HG02588 (cell line): ENCODE results near the gene LMOD3.

ENCODE experiments used
- ATAC-seq: cut with Tn5 transposase; IDR thresholded peaks from one replicate; pipeline ENCODE4 v1.9.1; 2021; ENCODE audit warnings: mild to moderate bottlenecking, moderate library complexity; ENCODE audit not compliant: unreplicated experiment

LMOD3 gene

DNA sequence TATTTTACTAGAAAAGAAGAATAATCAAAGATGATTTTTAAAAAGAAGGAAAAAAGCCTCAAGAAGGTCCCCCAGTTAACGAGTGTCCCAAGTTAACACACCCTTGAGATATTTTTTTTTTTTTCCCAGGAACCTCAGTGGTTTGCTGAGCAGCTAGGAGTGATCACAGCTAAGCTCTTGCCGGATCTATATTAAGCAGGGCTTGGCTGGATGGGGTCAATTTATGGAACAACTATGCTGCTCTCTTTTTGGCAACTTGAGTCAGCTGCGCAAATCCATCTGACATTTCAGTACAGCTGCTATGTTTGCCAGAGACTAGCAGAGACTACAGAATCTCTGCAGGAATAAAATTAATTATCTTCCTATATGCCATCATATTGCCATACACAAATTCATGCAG, at the start of gene LMOD3:
Gene LMOD3 (minus strand): TSS at position 193 of the 400 bp plus-strand sequence. CDS start 209 bp downstream, outside the sequence.
- no peak for ATAC-seq

DNA sequence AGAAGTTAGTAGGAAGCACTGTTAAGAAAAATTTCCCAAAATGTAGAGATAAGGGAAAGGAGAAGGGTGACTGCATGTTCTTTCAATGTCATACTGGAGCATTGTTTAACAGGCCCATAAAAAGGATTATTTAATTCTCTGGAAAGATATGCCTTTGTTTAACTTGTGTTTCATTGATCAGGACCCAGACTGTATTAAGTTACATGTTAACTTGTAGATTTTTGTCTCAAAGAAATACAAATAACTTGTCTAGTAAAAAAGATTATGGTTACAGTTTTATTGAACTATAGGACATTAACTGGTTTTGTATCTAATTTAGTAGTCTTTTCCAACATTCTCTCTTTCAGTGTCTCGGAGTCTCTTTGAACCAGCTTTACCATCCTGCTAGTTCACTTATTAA, 49.7 kb upstream of the LMOD3 start:
- no peak for ATAC-seq

DNA sequence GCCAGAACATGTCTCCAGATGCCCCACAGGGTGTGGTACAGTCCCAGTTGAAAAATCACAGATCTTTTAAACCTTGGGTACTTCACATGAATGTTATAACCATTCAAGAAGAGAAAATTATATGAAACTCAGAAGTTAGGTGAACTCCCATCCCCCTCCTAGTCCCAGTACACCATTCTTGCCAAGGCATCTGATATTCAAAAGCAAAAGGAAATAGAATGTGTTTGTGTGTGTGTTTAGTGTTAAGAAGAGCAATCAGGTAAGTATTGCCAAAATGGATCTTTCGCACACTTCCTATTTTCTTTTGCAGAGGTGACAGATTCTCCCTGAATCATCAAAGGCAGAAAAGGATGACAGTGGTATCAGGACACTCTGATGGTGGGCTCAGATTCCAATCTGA, 44.1 kb upstream of the LMOD3 start:
- no peak for ATAC-seq

DNA sequence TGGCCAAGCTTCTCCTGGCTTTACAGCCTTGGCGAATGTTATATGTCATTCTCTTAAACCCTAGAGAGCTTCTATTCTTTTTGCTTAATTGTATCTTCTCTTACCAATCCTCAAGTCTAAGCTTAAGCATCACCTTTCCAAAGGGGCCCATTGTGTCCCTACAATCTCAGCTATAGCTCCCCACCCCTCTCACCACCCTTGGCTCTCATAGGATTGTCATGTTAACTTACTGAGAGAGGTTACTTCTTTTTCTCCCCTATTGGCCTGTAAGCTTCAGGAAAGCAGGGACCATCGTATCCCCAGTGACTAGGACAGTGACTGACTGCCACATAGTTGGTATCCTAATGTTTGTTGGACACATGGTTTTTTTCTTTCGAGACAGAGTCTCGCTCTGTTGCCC, 43.3 kb upstream of the LMOD3 start:
- no peak for ATAC-seq

DNA sequence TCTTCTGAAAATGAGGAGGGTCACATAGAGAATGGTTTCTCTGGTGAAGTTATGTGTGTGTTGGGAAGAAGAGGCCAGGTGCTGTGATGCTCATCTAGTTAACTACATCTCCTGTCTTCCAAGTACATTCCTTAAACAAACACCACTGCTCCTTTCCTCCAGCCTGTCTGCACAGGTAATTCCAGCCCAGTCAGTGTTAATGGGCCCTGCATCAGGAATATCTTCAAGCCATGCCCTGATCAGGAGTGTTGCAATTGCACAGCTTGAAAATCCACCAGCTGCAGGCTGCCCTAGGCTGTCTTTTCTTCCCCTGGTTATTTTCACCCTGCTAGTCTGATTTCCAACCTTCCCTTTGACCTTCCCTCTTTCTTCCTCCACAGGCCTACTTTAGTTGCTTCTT, 41.9 kb upstream of the LMOD3 start:
- no peak for ATAC-seq

DNA sequence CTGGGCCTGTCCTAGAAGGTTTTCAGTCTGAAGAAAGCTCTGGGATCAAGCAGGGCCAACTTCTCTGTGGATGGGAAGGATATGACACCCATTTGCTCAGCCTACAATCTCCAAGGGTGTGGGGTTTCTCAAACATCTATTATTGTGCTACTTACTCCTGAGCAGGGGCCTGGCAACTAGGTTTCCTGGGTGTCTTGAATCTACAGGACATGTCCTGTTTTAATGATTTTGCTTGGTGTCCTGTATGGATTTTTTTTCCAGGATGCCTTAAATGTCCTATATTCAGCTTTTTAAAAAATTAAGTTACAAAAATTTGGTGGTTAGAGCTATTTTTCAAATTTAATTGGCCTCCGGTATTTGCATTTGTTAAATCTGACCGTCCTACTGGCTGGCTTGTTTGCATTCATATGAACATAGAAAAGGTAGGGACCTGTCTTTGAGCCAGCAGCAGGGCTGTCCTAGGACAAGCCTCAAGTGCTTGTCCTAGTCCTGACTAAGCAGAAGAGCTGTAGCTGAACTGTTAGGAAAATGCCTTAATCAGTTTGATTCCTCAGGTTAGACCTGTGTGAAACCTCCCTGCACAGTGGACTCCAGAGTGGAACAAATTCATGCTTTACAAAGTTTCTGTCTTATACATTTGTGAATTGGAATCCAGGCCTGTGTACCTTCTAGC, 40.0 kb upstream of the LMOD3 start:
- no peak for ATAC-seq

DNA sequence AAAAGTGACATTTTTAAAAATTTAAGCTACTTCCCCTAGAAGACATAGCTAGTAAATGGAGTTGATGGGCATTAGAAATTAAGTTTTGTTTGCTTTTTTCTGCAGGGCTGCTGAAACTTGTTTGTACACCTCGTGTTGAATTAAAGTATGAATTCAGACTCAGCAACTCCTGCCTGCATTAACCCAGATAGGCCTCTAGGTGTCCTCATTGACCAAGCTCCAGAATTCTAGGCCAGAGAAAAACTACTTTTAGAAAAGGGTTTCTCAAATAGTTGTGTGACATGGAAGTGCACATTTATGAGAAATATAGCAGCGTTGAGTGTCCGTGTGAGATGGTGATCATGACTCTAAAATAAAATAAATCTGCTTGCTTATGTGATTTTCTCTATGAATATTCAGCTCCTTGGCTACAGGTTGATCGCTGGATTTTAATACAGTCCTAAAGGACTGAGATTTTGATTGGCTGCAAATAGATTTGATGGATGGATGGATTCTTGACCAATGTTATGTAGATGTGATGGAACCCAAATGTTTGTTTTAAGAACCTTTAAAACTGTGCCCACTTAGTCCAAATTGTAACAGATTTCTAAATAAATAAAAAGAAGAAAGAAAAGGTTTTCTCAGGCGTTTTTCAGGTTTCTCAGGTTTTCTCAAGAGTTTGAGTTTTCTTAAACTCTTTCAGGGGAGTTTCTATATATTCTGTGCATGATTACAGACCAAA, 39.4 kb upstream of the LMOD3 start:
- ATAC-seq: no peak

DNA sequence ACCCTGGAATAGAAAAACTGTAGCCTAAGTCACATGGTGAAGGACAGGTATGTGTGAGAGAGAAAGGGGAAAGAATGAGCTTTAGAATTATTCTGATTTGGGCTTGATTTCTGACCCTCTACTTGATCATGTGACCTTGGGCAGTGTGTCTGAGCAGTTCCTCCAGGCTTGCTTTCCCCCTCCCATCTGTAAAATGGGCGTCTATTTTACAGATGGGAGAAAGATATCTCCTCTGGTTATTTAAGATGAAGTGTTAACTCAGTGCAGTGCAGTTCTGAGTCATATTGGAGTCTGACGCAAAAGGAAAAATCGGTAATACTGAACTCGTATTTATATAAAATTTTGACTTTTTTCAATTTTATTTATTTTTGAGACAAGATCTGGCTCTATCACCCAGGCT, 38.1 kb upstream of the LMOD3 start:
- ATAC-seq: no peak

DNA sequence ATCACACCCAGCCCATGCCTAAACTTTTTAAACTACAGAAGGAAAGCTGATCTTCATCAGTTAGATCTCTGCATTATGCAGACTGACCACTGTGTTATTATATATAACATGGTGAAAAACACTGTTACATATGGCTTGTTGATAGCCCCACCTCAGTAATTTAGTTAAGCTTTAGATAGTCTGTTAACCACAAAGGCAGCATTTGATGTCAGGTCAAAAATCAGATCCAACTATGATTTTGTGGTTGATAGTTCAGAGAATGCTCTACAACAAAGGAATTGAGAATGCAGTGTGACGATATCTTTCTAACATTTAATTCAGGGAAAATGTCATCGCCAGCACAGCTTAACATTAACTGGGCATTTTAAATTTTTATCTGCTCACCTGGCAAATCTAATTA, 37.7 kb upstream of the LMOD3 start:
- no peak for ATAC-seq

DNA sequence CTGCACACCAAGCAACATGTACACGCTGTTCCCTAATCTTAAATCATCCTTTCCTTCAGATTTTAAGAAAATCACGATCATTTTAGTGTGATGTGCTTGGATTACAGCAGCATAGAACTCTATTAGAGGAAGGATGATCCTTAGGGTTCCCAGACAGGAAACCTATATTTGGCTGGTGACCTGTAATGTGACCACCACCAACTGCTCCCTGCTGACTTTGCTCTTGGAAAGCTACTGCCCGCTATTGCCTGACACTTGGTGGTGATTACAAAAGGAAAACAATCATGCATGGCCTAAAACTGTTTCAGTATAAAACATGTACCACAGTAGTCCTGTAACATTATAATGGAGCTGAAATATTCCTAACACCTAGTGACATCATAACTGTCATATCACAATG, 27.2 kb upstream of the LMOD3 start:
- no peak for ATAC-seq

DNA sequence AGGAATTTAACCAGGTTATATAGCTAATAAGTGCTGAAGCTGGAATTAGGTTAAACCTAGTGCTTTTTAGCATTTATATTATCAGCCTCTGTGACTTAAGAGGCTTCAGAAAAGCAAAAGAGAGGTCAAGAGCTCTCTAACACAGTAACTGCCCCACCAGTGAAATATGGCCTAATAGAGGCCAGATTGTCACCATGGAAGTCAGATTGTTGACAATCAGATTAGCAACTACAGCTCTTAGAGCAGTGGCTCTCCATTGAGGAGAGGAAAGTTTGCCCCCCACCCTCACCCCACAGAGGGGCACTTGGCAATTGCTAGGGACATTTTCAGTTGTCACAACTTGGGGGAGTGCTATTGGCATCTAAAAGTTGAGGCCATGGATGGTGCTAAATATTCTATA, 23.3 kb upstream of the LMOD3 start:
- no peak for ATAC-seq

DNA sequence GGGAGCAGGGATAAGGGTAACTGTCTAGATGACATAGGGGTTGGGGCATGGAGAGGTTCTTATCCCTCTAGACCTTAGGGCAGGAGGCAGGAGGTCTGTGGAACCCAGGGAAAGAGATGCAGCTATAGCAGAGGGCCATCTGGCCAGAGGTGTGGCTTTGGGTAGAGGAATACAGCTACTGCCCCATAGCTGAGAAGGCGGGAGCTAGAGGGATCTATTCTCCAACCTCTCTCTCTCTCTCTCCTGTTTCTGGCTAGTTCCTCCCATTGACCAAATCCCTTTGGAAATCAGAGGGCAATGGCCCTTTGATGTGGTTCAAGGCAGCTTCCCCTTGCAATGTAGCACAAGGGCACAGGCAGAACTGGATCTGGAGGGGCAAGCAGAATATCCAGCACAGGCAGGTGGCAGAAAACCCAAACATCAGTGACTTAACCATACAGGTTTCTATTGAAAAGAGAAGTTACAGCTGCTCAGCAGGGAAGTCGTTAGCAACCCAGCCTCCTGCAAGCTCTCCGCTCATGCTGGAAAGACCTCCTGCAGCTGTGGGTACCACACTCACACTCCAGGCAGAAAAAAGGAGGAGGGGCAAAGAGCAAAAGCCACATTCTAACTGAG, 22.3 kb upstream of the LMOD3 start:
- ATAC-seq: no peak

DNA sequence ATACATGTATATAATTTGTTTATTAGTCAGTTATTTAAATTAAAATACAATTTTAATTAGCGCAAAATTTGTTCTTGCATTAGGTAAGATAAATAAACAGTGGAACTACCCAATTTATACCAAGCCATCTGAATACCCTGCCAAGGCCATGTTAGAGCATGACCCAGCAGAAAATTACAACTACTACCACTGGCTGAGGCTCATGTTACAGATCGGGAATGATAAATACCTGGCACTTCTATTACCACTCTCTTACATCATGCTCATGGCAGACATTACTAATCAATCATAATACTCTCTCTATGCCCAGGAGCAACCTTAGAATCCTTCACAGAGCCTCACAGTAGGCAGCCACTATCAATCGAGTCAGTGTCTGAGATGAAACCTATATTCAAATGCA, 21.2 kb upstream of the LMOD3 start:
- ATAC-seq: no peak

DNA sequence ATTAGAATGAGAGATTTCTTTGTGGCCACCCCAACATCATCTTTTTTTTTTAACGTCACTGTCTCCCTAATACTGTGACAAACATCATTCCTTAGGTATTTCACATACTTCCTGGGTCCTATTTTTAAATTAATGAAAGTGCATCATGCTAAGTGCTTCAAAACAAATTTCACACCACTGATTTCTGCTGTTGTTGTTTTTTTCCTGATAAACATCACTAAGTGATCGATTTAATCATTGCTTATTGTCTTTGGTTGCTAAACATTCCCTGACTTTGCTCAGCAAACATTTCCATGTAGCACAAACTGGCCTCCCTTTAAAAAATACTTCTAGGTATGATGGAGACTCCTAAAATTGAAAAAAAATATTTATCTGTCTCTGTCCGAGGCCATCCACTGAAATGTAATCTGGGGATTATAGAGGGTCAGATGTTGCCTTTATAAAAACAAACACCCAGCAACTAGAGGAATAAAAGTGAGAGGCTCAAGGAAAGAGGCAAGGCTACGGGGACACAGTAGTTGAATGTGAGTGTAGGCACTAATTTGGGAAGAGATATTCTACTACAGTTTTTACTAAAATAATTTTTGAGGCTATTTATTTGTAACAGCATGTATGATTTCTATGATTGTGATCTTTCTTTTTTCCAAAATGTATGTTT, 20.5 kb upstream of the LMOD3 start:
- ATAC-seq: no peak

DNA sequence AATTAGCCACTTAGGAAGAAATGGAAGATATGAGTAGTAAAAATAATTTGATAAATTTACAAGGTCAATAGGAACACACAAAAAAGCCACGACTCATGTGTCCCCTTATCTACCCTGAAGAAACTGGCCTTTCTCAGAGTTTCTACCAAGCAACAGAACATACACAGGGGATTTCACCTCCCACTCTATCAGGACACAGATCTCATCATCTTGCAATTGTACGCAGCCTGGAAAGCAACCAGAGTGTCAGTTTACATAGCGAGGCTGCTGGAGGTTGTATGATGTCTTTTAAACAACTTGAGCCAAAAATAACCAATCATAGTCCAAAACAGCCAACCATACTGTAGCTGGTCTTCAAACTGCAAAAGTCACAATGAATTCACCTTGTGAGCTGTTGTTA, 19.7 kb upstream of the LMOD3 start:
- ATAC-seq: no peak

DNA sequence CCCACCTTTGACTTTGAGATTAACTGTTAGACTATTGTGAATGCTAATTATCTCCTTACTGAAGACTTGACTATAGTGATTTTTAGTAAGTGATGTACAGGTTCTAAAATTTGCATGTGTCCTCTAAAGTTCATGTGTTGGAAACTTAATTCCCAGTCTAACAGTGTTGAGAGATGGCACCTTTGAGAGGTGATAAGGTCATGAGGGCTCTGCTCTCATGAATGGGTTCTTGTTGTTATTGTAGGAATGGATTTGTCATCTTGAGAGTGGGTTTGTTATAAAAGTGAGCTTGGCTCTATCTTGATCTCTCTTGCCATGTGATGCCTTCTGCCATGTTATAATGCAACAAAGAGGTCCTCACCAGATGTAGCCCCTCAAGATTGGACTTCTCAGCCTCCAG, 18.9 kb upstream of the LMOD3 start:
- no peak for ATAC-seq

DNA sequence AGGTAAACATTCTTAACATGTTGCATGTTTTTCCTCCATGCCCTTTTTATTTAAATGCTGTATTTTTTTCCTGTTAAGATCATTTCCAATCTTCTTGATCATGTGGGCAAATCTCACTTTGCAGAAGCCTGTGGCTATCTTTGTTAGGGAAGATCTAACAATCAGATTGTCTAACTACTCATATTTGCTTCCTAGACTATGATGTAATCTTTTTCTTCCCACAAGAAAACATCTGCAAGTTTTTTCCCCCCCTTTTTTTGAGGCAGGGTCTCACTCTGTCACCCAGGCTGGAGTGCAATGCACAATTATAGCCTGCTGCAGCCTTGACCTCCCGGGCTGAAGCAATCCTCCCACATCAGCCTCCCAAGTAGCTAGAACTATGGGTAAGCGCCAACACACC, 15.0 kb upstream of the LMOD3 start:
- no peak for ATAC-seq

DNA sequence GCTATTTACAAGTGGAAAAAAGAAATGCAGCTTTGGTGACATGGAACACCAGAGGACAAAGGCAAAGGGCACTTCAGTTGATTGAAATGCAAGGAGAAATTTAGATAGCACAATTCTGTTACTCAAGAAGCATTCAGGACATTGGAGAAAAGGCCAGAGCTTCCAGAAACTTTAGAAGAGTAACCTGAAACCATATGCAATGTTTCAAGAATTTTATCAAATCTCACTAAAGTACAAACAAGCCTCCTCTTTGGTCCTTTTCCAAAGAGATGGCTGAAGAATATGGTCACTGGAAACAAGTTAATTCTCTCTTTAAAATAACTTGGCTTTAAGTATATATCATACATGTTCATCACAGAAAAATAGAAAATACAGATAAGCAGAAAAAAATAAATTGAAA, 14.6 kb upstream of the LMOD3 start:
- no peak for ATAC-seq

DNA sequence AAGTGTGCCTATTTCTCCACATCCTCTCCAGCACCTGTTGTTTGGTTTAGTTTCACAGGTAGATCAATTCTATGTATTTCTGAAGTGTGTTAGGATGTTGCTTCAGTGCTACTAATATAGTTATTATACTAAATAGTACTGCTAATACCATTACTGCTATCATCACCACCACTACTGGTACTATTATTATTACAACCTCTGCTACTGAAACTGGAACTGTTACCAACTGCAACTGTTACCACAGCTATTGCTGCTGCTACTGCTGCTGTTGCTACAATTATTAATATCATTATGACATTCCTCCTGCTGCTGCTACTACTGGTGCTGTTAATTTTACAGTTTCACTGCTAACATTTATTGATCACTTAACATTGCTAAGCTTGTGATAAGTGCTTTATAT, 8.3 kb upstream of the LMOD3 start:
- peak; percentile 55 for ATAC-seq

DNA sequence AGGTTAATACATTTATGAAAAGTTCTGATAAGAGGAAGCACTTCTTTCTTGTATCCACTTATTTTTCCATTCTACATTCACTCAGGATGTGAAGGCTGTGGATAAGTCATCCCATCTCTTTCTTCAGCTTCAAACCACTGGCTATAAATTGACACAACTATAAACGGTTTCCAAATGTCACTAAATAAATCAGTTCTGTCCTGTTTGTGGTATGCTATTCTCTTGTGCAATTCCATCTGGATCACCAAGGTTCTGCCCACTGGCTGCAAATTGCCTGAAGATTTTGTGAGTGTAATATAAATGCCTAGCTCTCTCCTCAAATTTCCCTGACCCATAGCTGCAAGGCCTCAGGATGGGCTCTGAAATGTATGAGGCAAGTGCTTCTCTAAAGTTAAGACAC, 7.1 kb upstream of the LMOD3 start:
- ATAC-seq: no peak

DNA sequence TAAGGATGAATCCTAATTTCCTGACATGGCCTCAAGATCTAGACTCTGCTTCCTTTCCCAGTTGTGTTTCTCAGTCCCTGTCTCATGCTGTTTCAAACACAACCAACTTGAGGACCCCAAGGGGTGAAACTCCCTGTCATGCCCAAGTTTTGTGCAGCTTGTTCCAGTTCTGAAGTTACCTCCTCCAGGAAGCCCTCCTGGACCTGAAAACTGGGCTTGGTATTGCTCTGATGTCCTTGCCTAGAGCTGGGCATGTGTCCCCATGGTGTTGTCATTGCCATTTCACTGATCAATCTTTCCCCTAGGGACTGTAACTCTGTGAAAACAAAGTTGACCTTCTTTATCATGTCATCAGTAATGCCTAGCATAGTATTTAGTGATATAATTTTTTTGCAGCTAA, 6.1 kb upstream of the LMOD3 start:
- ATAC-seq: no peak

DNA sequence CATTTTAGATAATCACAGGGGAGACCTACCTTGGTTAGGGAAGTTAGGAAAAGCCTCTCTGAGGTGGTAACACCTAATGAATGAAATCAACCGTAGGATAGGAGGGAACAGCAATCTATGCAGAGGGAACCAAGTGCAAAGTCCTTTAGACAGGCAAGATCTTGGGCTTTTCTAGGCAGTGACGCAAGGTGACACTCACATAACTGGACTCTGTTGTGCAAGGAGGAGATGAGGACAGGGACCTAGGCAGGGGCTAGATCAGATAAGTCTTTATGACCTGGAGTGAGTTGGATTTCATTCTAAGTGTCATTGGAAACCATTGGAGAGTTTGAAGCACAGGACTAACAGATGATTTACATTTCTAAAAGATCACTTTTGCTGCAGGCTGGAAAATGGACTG, 4.6 kb upstream of the LMOD3 start:
- no peak for ATAC-seq
